Measurements from ENCODE around the gene SLC7A5.
A peak's percentile ranks its signal among the peaks of the same experiment; 100 is the strongest.
"Not testable (repeated sequence)": the region's sequence is repeated elsewhere in the genome, so short reads cannot be mapped to it uniquely, and the experiment has no call there.

The SLC7A5 gene

GRCh38 chr16:87791295-87792204 lies 77.8 kb downstream of the SLC7A5 start:
- no peak for DNase-seq

GRCh38 chr16:87790292-87791100 lies 78.8 kb downstream of the SLC7A5 start:
- no peak for DNase-seq

- no peak for DNase-seq
Measured at GRCh38 chr16:87789437-87790291, 79.6 kb downstream of the SLC7A5 start.

- not testable (repeated sequence) for DNase-seq
Measured at GRCh38 chr16:87788730-87789436, 80.4 kb downstream of the SLC7A5 start.

- not testable (repeated sequence) for DNase-seq
Measured at GRCh38 chr16:87787451-87788091, 81.7 kb downstream of the SLC7A5 start.

GRCh38 chr16:87784812-87785211 lies 84.5 kb downstream of the SLC7A5 start:
- DNase-seq, result no peak

- no peak for DNase-seq
Measured at GRCh38 chr16:87782033-87782432, 87.3 kb downstream of the SLC7A5 start.

- DNase-seq, result peak in 1 of 2 experiments; percentile 36
Measured at GRCh38 chr16:87780385-87780989, 88.8 kb downstream of the SLC7A5 start.

Data from NCI-H526 (cell line).